GDM1 (cell line): ENCODE results near the gene PNMA3.
A peak's percentile ranks its signal among the peaks of the same experiment; 100 is the strongest.
"Not testable (repeated sequence)": the region's sequence is repeated elsewhere in the genome, so short reads cannot be mapped to it uniquely, and the experiment has no call there.

Experiments
- DNase-seq: peaks from one replicate; lab custom pipeline; 2025; lab: John Stamatoyannopoulos, UW

The PNMA3 gene, protein sequence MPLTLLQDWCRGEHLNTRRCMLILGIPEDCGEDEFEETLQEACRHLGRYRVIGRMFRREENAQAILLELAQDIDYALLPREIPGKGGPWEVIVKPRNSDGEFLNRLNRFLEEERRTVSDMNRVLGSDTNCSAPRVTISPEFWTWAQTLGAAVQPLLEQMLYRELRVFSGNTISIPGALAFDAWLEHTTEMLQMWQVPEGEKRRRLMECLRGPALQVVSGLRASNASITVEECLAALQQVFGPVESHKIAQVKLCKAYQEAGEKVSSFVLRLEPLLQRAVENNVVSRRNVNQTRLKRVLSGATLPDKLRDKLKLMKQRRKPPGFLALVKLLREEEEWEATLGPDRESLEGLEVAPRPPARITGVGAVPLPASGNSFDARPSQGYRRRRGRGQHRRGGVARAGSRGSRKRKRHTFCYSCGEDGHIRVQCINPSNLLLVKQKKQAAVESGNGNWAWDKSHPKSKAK

DNA sequence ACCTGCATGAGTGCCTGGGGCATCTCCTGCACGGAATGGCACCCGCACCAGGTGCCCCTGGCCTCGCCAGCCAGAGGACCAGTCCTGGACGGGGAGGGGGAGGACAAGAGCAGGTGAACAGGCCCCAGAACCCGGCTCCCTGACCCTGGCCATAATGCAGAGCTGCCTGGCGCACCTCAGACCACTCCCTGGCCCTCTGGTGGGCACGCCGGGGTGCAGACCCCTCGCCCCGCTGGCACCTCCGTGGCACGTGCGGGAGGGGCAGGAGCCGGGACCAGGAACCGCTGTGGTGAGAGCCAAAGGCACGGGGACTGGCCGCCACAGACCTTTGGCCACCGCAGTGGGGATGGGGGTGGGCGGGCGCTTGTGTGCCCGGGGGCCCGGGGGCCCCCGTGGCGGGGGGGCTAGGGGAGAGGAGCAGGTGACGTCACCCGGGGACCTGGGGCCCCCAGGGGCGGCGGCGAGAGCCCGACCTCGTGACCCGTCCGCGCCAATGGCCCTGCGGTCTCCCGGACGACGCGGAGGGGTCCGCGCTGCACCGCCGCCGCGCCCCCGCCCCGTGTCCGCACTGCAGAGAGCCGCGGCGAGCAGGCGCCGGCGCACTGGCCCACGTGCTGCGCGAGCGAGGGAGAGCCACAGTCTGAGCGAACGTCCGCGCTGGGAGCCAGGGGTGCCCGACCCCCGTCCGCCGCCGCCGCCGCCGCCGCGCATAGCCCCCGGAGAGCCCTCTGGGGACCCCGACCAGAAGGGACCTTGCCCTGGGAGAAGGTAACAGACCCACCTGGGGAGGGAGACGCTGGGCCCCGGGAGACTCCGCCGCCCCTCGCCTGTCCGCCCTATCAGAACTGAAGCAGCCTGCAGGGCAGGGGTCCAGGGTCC, at the start of gene PNMA3:
PNMA3 (plus strand) TSS at position 600 of the 879 bp plus-strand sequence. CDS start 586 bp downstream, outside the sequence.
- no peak for DNase-seq

- not testable (repeated sequence) for DNase-seq
These were observed 39.1 kb upstream of the PNMA3 start for GRCh38 chrX:153017174-153017573.

DNA sequence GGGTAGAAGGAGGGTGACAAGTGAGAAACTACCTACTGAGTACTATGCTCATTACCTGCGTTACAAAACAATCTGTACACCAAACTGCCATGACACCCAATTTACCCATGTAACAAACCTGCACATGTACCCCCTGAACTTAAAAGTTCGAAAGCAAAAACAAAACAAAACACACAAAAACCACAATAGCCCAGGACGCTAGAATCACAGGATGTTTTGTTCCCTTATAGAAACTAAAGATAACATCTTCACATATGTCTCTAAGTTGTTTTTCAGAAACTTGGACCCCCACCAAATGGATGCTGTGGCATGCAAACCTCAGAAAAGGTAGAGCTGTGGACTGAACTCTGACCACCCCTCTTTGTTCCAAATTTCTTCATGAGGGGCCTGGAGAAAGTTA, 37.1 kb upstream of the PNMA3 start:
- DNase-seq: no peak

DNA sequence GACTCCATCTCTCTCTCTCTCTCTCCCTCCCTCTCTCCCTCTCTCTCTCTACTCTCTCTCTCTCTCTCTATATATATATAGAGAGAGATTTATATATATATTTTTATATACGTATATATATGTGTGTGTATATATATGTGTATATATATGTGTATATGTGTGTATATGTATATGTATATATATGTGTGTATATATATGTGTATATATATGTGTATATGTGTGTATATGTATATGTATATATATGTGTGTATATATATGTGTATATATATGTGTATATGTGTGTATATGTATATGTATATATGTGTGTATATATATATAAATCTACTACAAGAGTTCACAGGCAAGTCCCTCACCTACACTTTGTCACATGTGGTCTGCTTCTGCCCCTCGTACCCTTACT, 29.8 kb upstream of the PNMA3 start:
- not testable (repeated sequence) for DNase-seq

DNA sequence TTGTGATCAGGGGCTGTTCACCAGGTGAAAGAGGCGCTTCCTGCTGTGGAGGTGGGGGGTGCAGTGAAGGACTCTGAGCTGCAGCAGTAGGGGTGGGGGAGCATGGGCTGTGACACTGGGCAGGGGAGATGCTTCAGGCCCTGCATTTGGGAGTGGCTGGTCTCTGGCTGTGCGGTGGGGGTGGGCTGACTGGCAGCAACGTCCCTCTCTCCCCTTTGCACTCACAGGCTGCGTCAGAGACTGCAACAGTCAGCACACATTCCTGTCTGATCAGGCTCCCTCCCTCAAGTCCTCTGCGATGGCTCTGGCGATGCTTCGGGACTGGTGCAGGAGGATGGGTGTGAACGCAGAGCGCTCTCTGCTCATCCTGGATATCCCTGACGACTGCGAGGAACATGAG, 27.8 kb upstream of the PNMA3 start:
- not testable (repeated sequence) for DNase-seq

DNA sequence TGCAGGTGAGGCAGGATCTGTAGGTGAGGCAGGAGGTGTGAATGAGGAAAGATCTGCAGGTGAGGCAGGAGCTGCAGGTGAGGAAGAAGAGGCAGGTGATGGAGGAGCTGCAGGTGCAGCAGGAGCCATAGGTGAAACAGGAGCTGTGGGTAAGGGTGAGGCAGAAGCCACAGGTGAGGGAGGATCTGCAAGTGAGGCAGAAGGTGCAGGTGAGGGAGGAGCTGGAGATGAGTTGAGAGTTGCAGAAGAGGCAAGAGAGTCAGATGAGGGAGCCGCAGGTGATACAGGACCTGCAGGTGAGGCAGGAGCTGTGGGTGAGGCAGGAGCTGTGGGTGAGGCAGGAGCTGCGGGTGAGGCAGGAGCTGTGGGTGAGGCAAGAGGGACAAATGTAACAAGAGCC, 27.1 kb upstream of the PNMA3 start:
- no peak for DNase-seq

DNA sequence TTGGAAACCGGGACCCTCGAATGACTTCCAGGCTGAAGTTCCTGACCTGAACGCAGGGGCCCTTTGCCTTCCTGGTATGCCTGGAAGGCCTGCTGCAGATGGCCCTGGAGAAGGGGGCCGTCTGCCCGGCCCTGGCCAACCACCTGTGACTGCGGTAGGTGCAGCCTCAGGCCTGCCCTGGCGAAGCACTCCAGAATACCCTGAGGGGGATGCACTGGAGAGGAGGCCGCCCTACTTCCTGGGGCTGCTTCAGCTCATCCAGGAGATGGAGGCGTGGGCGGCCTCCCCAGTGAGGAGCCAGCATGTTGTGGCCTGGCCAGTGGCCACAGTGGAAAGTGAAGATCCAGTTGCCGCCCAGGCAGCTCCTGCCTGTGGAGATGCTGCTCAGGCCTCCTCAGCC, 26.4 kb upstream of the PNMA3 start:
- DNase-seq: no peak

DNA sequence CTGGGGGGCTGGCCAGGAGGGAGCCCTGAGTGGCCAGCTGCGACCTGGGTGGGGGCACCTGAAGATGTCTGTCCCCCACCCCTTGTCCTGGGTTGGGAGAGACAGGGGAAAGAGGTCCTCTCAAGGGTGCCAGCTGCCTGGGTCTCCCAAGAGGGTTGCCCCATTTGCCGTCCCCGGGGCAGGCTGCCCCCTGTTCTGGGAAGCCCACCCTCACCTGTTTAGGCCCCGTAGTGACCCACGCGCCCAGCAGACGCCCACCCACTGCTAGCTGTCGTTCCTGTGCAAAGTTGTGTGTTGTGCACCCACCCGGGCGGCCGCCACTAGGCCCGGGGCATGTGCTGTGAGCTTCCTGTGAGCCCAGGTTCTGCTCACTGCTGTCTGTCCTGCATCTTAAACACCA, 25.5 kb upstream of the PNMA3 start:
- no peak for DNase-seq

DNA sequence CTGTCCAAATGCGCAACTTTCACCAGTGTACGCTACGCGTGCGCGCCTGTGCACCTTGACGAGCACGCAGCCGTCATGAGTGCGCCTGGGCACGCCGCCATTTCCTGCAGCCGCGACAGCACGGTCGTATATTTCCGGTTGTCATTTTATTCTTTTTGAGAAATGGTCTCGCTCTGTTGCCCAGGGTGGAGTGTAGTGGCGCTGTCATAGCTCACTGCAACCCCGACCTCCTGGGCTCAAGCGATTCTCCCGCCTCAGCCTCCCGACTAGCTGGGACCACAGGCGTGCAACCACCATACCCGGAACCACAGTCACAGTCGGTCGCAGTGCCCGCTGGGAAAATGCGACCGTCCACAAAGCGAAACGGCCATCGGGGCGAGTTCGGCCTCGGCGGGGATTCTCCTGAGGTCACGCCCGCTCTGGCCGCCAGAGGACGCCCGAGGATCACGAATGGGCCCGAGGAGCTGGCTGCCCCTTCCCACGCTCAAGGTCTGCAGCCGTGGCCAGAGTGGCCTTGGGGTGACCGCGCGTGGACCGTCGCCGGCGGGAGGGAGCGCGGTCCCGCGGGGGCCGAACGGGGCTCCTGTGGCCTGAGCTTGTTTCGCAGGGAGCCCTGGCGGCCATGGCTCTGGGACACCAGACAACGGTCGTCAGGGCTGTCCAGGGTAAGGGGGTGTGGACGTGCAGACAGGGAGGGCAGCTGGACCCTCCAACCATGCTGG, 23.7 kb upstream of the PNMA3 start:
- peak; percentile 52 for DNase-seq

GRCh38 chrX:153049093-153049492, 7.2 kb upstream of the PNMA3 start:
- DNase-seq: no peak

GRCh38 chrX:153052534-153052933, 3.7 kb upstream of the PNMA3 start:
- no peak for DNase-seq

- DNase-seq: no peak
These were observed 1.0 kb downstream of the PNMA3 start for GRCh38 chrX:153057281-153057680.

DNA sequence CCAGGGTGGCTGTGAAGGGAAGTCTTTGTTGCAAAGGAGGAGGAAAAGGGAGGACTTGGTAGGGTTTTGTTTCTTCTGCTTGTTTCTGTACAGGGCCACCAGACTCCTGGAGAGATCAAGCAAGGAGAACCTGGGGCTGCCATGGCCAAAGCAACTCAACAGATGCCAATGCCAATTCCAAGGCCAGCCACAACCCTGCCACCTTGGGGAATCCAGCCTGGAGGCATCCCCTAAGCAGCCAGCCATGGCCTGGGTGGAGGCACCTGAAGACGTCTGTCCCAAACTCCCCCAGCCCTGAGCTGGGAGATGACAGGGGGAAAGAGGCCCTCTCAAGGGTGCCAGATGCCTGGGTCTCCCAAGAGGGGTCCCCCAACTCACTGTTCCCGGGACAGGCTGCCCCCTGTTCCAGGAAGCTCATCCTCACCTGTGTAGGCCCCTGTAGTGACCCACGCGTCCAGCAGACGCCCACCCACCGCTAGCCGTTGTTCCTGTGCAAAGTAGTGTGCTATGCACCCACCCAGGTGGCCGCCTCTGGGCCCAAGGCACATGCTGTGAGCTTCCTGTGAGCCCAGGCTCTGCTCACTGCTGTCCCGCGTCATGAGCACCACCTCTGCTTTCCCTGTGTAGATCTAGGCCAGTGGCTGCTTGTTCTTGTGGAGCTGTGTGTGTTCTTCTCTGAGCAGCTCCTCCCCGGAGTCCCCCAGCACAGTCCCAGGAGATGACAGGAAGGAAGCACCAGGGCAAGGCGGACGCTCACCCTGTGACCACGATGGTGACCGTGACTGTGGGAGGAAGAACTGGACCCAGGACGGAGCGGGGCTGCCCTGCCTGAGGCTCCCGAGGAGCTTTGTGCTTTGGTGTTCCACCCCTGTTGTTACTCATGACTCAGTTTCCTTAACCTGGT, 3.2 kb downstream of the PNMA3 start:
- no peak for DNase-seq

- DNase-seq: no peak
These were observed 3.8 kb downstream of the PNMA3 start for GRCh38 chrX:153060095-153060445.

- DNase-seq: no peak
These were observed 5.5 kb downstream of the PNMA3 start for GRCh38 chrX:153061732-153062131.

GRCh38 chrX:153063315-153063714, 7.0 kb downstream of the PNMA3 start:
- no peak for DNase-seq

GRCh38 chrX:153064061-153064460, 7.8 kb downstream of the PNMA3 start:
- no peak for DNase-seq

GRCh38 chrX:153065389-153065788, 9.1 kb downstream of the PNMA3 start:
- DNase-seq: no peak

- not testable (repeated sequence) for DNase-seq
These were observed 10.1 kb downstream of the PNMA3 start for GRCh38 chrX:153066402-153066801.

DNA sequence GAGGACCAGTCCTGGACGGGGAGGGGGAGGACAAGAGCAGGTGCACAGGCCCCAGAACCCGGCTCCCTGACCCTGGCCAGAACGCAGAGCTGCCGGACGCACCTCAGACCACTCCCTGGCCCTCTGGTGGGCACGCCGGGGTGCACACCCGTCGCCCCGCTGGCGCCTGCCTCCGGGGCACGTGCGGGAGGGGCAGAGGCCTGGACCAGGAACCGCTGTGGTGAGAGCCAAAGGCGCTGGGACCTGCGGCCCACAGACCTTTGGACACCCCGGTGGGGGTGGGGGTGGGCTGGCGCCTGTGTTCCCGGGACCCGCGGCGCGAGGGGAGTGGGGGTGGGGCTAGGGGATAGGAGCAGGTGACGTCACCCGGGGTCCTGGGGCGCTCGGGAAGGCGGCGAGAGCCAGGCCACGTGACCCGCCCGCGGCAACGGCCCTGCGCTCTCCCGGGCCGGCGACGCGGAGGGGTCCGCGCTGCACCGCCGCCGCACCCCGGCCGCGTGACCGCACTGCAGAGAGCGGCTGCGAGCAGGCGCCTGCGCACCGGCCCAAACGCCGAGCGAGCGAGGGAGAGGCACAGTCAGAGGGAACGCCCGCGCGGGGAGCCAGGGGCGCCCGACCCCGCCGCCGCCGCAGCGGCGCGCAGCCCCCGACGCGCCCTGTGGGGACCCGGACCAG, 15.8 kb downstream of the PNMA3 start, which contains the start of gene PNMA6A:
PNMA6A (plus strand) TSS at position 546 of the 675 bp plus-strand sequence. CDS start 609 bp downstream, outside the sequence.
- DNase-seq: not testable (repeated sequence)
